Stimulated activated CD4-positive, alpha-beta T cell treated with anti-CD3 and anti-CD28 coated beads, Interleukin-1b, Interleukin-23, amount 100 ng/mL, for 4 hours (primary cell): ENCODE measurements around the gene PDZD2.

Source experiments
- DNase-seq, 2 donors: peaks; one replicate each; pipeline ENCODE4 v3.0.0-alpha.2; 2020; ENCODE audit warnings: low read depth in 2 of 2

PDZD2 gene

GRCh38 chr5:31867219-31867618 lies 228.3 kb downstream of the PDZD2 start:
- DNase-seq = no peak

GRCh38 chr5:31880449-31880848 lies 241.5 kb downstream of the PDZD2 start:
- no peak for DNase-seq

- DNase-seq = no peak
Observed at GRCh38 chr5:31884896-31885295, 246.0 kb downstream of the PDZD2 start.

- DNase-seq = no peak
Observed at GRCh38 chr5:31886206-31886605, 247.3 kb downstream of the PDZD2 start.

GRCh38 chr5:31887556-31887955 lies 248.6 kb downstream of the PDZD2 start:
- DNase-seq = no peak

- DNase-seq = no peak
Observed at GRCh38 chr5:31888564-31888963, 249.6 kb downstream of the PDZD2 start.

GRCh38 chr5:31889001-31889561 lies 250.2 kb downstream of the PDZD2 start:
- DNase-seq = no peak

GRCh38 chr5:31890046-31890445 lies 251.1 kb downstream of the PDZD2 start:
- DNase-seq = no peak

GRCh38 chr5:31894141-31894540 lies 255.2 kb downstream of the PDZD2 start:
- DNase-seq = no peak

- no peak for DNase-seq
Observed at GRCh38 chr5:31895199-31895820, 256.4 kb downstream of the PDZD2 start.

GRCh38 chr5:31898036-31898632 lies 259.2 kb downstream of the PDZD2 start:
- DNase-seq = no peak

- DNase-seq = no peak
Observed at GRCh38 chr5:31900296-31900865, 261.4 kb downstream of the PDZD2 start.

GRCh38 chr5:31901807-31902530 lies 263.0 kb downstream of the PDZD2 start:
- DNase-seq = no peak

- DNase-seq = no peak
Observed at GRCh38 chr5:31908396-31908795, 269.5 kb downstream of the PDZD2 start.

GRCh38 chr5:31909073-31909472 lies 270.1 kb downstream of the PDZD2 start:
- DNase-seq = no peak

- no peak for DNase-seq
Observed at GRCh38 chr5:31911291-31912265, 272.6 kb downstream of the PDZD2 start.

GRCh38 chr5:31913808-31914207 lies 274.9 kb downstream of the PDZD2 start:
- DNase-seq = no peak

GRCh38 chr5:31916327-31916726 lies 277.4 kb downstream of the PDZD2 start:
- DNase-seq = no peak

- DNase-seq = no peak
Observed at GRCh38 chr5:31918739-31919138, 279.8 kb downstream of the PDZD2 start.

GRCh38 chr5:31921852-31922305 lies 282.9 kb downstream of the PDZD2 start:
- no peak for DNase-seq

GRCh38 chr5:31924005-31924404 lies 285.1 kb downstream of the PDZD2 start:
- no peak for DNase-seq
